ENCODE results near the gene OR51T1. TPM values are rescaled to one million over a fixed set of nuclear protein-coding genes. Genes with fewer than 3 reads are reported as not detected.
"Not testable (repeated sequence)": the region's sequence is repeated elsewhere in the genome, so short reads cannot be mapped to it uniquely, and the experiment has no call there.

The OR51T1 gene
- total RNA-seq = not detected

- DNase-seq (ENCODE audit: extremely low spot score in 2 of 2) = no peak
- H3K9me3 ChIP-seq = no peaks in the 10 kb centered on the region
- H3K27me3 ChIP-seq = no peaks in the 10 kb centered on the region
- H3K27ac ChIP-seq = no peak within 1 kb of the TSS
- TF ChIP-seq POLR2A (IDR thresholded peaks at IDR 0.05) (no peak), POLR2AphosphoS5 (IDR thresholded peaks at IDR 0.05; ENCODE audit: insufficient read depth in 1 of 2, low read depth in 1 of 2) (no peak), CTCF (IDR thresholded peaks at IDR 0.05) (no peak)
- no peak within 1 kb of the TSS for H3K4me3 ChIP-seq
- H3K36me3 ChIP-seq = no peaks in the 10 kb centered on the region
- H3K4me1 ChIP-seq = no peaks in the 10 kb centered on the region
- intact Hi-C loops (cut with DNase I) = no loop called here
Measured at GRCh38 chr11:4881860-4882500, at the start of gene OR51T1. OR51T1 (plus strand) TSS chr11:4881900; CDS start chr11:4881900, 0 bp downstream.

GRCh38 chr11:4839851-4840549 lies 41.7 kb upstream of the OR51T1 start:
- intact Hi-C loops (cut with DNase I) = no loop called here
- H3K4me1 ChIP-seq = no peaks in the 10 kb centered on the region
- DNase-seq (ENCODE audit: extremely low spot score in 2 of 2) = no peak
- no peaks in the 10 kb centered on the region for H3K9me3 ChIP-seq
- H3K27ac ChIP-seq = no peak overlapping the region
- no peak for TF ChIP-seq POLR2AphosphoS5 (IDR thresholded peaks at IDR 0.05; ENCODE audit: insufficient read depth in 1 of 2, low read depth in 1 of 2)
- TF ChIP-seq POLR2A (IDR thresholded peaks at IDR 0.05) = no peak
- no peak for TF ChIP-seq CTCF (IDR thresholded peaks at IDR 0.05)
- H3K27me3 ChIP-seq = no peaks in the 10 kb centered on the region
- H3K4me3 ChIP-seq = no peak overlapping the region
- no peaks in the 10 kb centered on the region for H3K36me3 ChIP-seq

GRCh38 chr11:4848908-4849532 lies 32.7 kb upstream of the OR51T1 start, which contains the start of gene OR51S1:
OR51S1 (minus strand) TSS chr11:4849208; CDS start chr11:4849208, 0 bp downstream.
- DNase-seq (ENCODE audit: extremely low spot score in 2 of 2) = no peak
- Histone ChIP-seq H3K36me3 (no peaks in the 10 kb centered on the region), H3K9me3 (no peaks in the 10 kb centered on the region), H3K27me3 (no peaks in the 10 kb centered on the region), H3K27ac (no peak within 1 kb of the TSS), H3K4me3 (no peak within 1 kb of the TSS), H3K4me1 (no peaks in the 10 kb centered on the region)
- TF ChIP-seq CTCF (IDR thresholded peaks at IDR 0.05) (no peak), POLR2AphosphoS5 (IDR thresholded peaks at IDR 0.05; ENCODE audit: insufficient read depth in 1 of 2, low read depth in 1 of 2) (no peak), POLR2A (IDR thresholded peaks at IDR 0.05) (no peak)
- intact Hi-C loops (cut with DNase I) = no loop called here

GRCh38 chr11:4851033-4851432 lies 30.7 kb upstream of the OR51T1 start:
- no peaks in the 10 kb centered on the region for H3K36me3 ChIP-seq
- no peak overlapping the region for H3K4me3 ChIP-seq
- no peak for DNase-seq (ENCODE audit: extremely low spot score in 2 of 2)
- TF ChIP-seq POLR2A (IDR thresholded peaks at IDR 0.05) (no peak), POLR2AphosphoS5 (IDR thresholded peaks at IDR 0.05; ENCODE audit: insufficient read depth in 1 of 2, low read depth in 1 of 2) (no peak), CTCF (IDR thresholded peaks at IDR 0.05) (no peak)
- no peaks in the 10 kb centered on the region for H3K4me1 ChIP-seq
- intact Hi-C loops (cut with DNase I) = no loop called here
- H3K9me3 ChIP-seq = no peaks in the 10 kb centered on the region
- H3K27me3 ChIP-seq = no peaks in the 10 kb centered on the region
- H3K27ac ChIP-seq = no peak overlapping the region

GRCh38 chr11:4854286-4854685 lies 27.4 kb upstream of the OR51T1 start:
- intact Hi-C loops (cut with DNase I); H3K9me3 ChIP-seq; H3K4me1 ChIP-seq; DNase-seq (ENCODE audit: extremely low spot score in 2 of 2); H3K36me3 ChIP-seq; H3K27me3 ChIP-seq; H3K27ac ChIP-seq; H3K4me3 ChIP-seq: not testable (repeated sequence)

Data from vagina (tissue), 2 donors.